ENCODE results near the gene IGF2R.

DNA sequence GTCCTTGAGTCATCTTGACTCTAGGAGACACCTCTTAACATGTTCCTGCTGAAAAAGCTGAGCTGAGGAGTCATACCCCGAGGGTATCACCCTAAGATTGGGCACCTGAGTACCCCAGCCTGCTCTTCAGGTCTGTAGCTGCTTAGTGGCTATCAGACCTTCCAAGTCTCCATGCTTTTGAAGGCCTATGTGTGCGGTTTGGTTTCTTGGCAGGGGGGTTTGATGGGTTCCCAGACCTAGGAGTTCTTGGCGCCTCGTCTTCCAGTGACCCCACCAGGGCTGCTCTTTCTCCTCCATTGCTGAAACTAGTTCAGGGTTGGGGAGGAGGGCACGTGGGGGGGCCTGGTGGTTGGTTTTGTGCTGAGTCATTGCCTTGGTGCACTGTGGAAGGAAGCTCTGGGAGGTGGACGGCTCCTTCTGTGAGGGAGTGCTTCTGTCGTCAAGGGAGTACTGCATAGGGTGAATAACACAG is 20.1 kb downstream of the IGF2R start:
- TF ChIP-seq CEBPB (IDR thresholded peaks at IDR 0.05) = no peak
- no peak for TF ChIP-seq YY1 (IDR thresholded peaks at IDR 0.05; ENCODE audit: low read depth)
- TF ChIP-seq EGR1 (IDR thresholded peaks at IDR 0.05) = no peak
- no peak for TF ChIP-seq FOXM1 (IDR thresholded peaks at IDR 0.05; ENCODE audit: borderline replicate concordance, low read depth)
- TF ChIP-seq, protein P1, sequence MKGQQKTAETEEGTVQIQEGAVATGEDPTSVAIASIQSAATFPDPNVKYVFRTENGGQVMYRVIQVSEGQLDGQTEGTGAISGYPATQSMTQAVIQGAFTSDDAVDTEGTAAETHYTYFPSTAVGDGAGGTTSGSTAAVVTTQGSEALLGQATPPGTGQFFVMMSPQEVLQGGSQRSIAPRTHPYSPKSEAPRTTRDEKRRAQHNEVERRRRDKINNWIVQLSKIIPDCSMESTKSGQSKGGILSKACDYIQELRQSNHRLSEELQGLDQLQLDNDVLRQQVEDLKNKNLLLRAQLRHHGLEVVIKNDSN (IDR thresholded peaks at IDR 0.05) = no peak
- TF ChIP-seq EP300 (IDR thresholded peaks at IDR 0.05; ENCODE audit: borderline replicate concordance) = no peak
- TF ChIP-seq RAD21 (IDR thresholded peaks at IDR 0.05; ENCODE audit: low read depth) = no peak
- no peak for TF ChIP-seq CREB1 (IDR thresholded peaks at IDR 0.05; ENCODE audit: low read depth)
- TF ChIP-seq TCF12 (IDR thresholded peaks at IDR 0.05; ENCODE audit: low read depth) = no peak

Measured in Ishikawa (cell line).